GM21723 (cell line): Measurements from ENCODE around the gene LILRB3.

ENCODE experiments used
- ATAC-seq: cut with Tn5 transposase; IDR thresholded peaks from one replicate; pipeline ENCODE4 v1.9.1; 2021; ENCODE audit warnings: mild to moderate bottlenecking, moderate library complexity; ENCODE audit not compliant: unreplicated experiment

LILRB3 gene

DNA sequence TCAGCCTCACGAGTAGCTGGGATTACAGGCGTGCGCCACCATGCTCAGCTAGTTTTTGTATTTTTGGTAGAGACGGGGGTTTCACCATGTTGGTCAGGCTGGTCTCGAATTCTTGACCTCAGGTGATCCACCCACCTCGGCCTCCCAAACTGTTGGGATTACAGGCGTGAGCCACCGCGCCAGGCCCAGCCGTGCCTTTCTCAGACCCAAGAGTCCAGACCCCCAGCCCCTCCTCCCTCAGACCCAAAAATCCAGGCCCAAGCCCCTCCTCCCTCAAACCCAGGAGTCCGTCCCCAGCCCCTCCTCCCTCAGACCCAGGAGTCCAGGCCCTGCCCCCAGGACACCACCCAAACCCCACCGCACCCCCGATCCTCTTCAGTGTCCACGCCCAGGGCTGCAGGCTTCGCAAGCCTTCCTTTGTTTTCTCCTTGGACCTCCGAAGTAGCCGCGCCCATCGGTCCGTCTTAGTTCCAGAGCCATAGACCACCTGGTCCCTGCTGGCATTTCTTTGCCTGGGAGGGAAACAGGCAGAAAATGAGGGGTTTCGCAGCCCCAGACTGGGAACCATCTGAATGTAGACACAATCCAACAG is 53.6 kb downstream of the LILRB3 start:
- ATAC-seq = no peak

DNA sequence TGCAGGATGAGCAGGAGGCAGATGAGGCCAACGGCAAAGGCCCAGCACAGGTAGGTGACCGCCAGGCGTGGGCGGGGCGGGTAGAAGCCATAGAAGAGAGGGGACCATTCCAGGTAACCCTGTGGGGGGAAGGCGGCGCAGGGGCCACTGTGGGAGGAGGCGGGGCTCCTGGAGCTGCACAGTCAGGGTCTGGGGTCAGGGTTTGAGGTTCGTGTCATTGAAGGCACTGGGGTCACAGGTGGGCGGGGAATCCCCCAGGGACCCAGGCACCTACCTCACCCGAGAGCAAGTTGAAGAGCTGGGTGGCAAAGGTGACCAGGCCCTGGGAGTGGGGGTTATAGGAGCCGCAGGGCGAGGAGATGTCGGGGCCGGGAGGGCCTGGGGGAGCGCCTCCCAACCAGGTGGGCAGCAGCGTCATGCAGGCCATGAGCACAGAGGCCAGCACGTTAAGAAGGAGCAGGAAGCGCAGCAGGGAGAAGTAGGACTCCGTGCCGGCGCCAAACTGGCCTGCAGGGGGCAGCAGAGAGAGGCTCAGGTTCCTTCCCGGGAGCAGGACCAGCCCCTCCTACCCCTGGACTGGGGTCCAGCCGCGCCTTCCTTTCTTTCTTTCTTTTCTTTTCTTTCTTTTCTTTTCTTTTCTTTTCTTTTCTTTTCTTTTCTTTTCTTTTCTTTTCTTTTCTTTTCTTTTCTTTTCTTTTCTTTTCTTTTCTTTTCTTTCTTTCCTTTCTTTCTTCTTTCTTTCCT is 54.5 kb downstream of the LILRB3 start:
- ATAC-seq = peak; percentile 78
